Activated T-helper 2 cell treated with anti-CD3 and anti-CD28 coated beads, Interferon-gamma antibody, Interleukin-2, Interleukin-4, amounts not matched to agents 10 μg/mL and 5 μg/mL and 100 μg/mL, durations not matched to agents 14 hours and 24 hours and 36 hours (primary cell): ENCODE data around the gene OPRD1. TPM values are rescaled to one million over a fixed set of nuclear protein-coding genes. Genes with fewer than 3 reads are reported as not detected.
"Not testable (repeated sequence)": the region's sequence is repeated elsewhere in the genome, so short reads cannot be mapped to it uniquely, and the experiment has no call there.

Experiments
- DNase-seq: peaks from one replicate; pipeline ENCODE4 v3.0.0; 2021; ENCODE audit warnings: low spot score
- H3K27ac Mint-ChIP-seq: one replicate; pipeline ENCODE4 v1.8.0; 2021; ENCODE audit warnings: mixed read lengths
- H3K27me3 Mint-ChIP-seq: one replicate; pipeline ENCODE4 v1.8.0; 2021; ENCODE audit warnings: low read depth, mixed read lengths
- H3K36me3 Mint-ChIP-seq: one replicate; pipeline ENCODE4 v1.8.0; 2021; ENCODE audit warnings: low read depth, mixed read lengths
- H3K4me1 Mint-ChIP-seq: one replicate; pipeline ENCODE4 v1.8.0; 2021; ENCODE audit warnings: low read depth, mixed read lengths
- H3K4me3 Mint-ChIP-seq: one replicate; pipeline ENCODE4 v1.8.0; 2021; ENCODE audit warnings: low read depth, mild to moderate bottlenecking, moderate library complexity, mixed read lengths
- H3K9me3 Mint-ChIP-seq: one replicate; pipeline ENCODE4 v1.8.0; 2021; ENCODE audit warnings: mixed read lengths
- intact Hi-C: fragments of 100-400 bp; cut with micrococcal nuclease; formaldehyde crosslinking; loops from one replicate; pipeline ENCODE4 v1.15.1; 2023
- total RNA-seq: library from RNA; stranded (reverse); gene quantifications from 2 replicates; pipeline ENCODE4 v1.2.3, GENCODE V29; 2022

The OPRD1 gene
- total RNA-seq, 1 donor from 2014 or later: not detected

DNA sequence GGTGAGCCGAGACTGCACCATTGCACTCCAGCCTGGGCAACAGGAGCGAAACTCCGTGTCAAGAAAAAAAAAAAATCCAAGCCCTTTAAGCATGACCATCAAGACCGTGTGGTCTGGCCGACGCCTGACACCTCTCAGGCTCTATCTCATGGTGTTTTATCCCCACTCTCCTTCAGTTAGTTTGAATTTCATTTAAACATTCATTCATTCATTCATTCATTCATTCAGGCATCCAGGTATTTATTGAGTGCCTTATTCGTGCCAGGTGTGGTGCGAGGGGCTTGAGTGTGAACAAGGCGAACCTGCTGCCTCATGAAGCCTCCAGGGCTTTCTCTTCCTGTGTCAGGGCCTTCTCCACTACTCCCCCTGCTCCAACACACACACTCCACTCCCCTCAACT lies 22.6 kb upstream of the OPRD1 start:
- H3K36me3 Mint-ChIP-seq: no peaks in the 10 kb centered on the region
- peaks cover 8% of the 10 kb centered on the region for H3K4me1 Mint-ChIP-seq
- H3K27ac Mint-ChIP-seq: no peak overlapping the region
- intact Hi-C loops: loop anchor here (10.0 kb wide), 1 partner anchor 245 kb away; no protein-coding TSS in a partner anchor
- H3K4me3 Mint-ChIP-seq: no peak overlapping the region
- H3K9me3 Mint-ChIP-seq: no peaks in the 10 kb centered on the region
- H3K27me3 Mint-ChIP-seq: peaks cover 11% of the 10 kb centered on the region
- no peak for DNase-seq

DNA sequence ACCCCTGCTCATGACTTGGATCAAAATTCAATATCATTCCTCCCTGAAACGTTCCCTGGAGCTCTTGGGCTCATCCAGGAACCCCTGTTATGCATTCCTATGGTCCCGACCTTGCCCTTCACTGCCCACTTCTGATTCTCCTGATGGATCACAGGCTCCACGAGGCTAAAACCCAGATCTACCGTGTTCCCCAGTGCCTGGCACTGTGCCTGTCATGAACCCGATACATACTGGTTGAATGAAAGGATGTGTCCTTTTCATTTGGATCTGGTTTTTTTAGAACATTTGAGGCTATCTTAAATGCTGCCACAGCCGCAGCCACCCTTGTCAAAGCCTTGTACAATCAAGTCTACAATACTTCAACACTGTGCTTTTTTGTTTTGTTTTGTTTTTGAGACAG lies 22.2 kb upstream of the OPRD1 start:
- Mint-ChIP-seq H3K27ac (no peak overlapping the region), H3K9me3 (no peaks in the 10 kb centered on the region), H3K27me3 (peaks cover 11% of the 10 kb centered on the region), H3K4me1 (peaks cover 8% of the 10 kb centered on the region), H3K36me3 (no peaks in the 10 kb centered on the region), H3K4me3 (no peak overlapping the region)
- no peak for DNase-seq
- intact Hi-C loops: loop anchor here (10.0 kb wide), 1 partner anchor 245 kb away; no protein-coding TSS in a partner anchor

DNA sequence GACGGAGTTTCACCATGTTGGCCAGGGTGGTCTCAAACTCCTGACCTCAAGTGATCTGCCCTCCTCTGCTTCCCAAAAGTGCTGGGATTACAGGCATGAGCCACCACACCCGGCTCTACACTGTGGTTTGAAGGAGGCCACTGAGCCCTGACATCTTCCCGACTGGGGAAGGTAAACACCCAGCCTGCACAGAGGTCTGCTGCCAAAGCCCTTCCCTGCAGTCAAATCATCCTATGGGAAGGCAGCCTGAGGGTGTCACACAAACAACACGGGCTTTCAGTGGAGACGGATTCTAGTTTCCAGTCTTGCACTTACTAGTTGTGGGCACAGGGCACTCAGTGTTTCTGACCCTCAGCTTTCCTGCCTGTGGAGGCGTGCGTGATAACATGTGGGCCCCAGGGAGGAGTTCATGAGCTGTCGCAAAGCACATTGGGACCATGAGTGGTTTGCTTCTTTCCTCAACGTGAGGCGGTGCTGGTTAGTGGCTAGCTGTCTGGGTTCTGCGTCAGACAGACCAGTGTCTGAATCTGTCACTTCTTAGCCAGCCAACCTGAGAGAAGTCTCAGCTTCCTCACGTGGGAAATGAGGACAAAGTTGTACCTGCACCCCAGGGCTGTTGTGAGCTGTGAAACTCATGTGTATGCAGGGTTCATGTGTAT lies 21.5 kb upstream of the OPRD1 start:
- DNase-seq: no peak
- peaks cover 3% of the 10 kb centered on the region for H3K4me1 Mint-ChIP-seq
- no peak overlapping the region for H3K27ac Mint-ChIP-seq

DNA sequence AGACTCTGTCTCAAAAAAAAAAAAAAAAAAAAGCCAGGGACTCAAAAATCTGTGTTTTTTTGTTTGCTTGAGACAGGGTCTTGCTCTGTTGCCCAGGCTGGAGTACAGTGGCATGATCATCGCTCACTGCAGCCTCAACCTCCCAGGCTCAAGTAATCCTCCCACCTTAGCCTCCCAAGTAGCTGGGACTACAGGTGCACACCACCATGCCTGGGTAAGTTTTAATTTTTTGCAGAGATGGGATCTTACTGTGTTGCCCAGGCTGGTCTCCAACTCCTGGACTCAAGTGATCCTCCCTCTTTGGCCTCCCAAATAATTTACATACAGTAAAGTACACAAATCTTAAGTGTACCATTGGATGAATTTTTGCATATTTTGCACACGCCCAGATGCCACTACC lies 20.0 kb upstream of the OPRD1 start:
- H3K27me3 Mint-ChIP-seq, H3K27ac Mint-ChIP-seq: not testable (repeated sequence)

More for the DNA sequence above, 21.5 kb upstream of the OPRD1 start:
- Mint-ChIP-seq H3K4me3 (no peak overlapping the region), H3K27me3 (peaks cover 9% of the 10 kb centered on the region), H3K36me3 (no peaks in the 10 kb centered on the region), H3K9me3 (no peaks in the 10 kb centered on the region)
- intact Hi-C loops: no loop called here

GRCh38 chr1:28792644-28793121 lies 19.3 kb upstream of the OPRD1 start:
- Mint-ChIP-seq H3K36me3 (no peaks in the 10 kb centered on the region), H3K4me3 (no peak overlapping the region), H3K27ac (no peak overlapping the region), H3K27me3 (peaks cover 10% of the 10 kb centered on the region), H3K9me3 (no peaks in the 10 kb centered on the region), H3K4me1 (peaks cover 2% of the 10 kb centered on the region)
- DNase-seq: no peak
- intact Hi-C loops: no loop called here

More for the DNA sequence above, 20.0 kb upstream of the OPRD1 start:
- intact Hi-C loops, H3K9me3 Mint-ChIP-seq, DNase-seq, H3K4me3 Mint-ChIP-seq, H3K36me3 Mint-ChIP-seq, H3K4me1 Mint-ChIP-seq: not testable (repeated sequence)

GRCh38 chr1:28794582-28794981 lies 17.4 kb upstream of the OPRD1 start:
- H3K4me1 Mint-ChIP-seq, H3K4me3 Mint-ChIP-seq, H3K27ac Mint-ChIP-seq, H3K9me3 Mint-ChIP-seq, DNase-seq, intact Hi-C loops, H3K36me3 Mint-ChIP-seq: not testable (repeated sequence)
- peaks cover 12% of the 10 kb centered on the region for H3K27me3 Mint-ChIP-seq

GRCh38 chr1:28796352-28797211 lies 15.4 kb upstream of the OPRD1 start:
- Mint-ChIP-seq H3K27ac (no peak overlapping the region), H3K4me1 (peaks cover 2% of the 10 kb centered on the region), H3K9me3 (no peaks in the 10 kb centered on the region), H3K4me3 (no peak overlapping the region), H3K36me3 (no peaks in the 10 kb centered on the region), H3K27me3 (peaks cover 12% of the 10 kb centered on the region)
- no peak for DNase-seq
- intact Hi-C loops: no loop called here

DNA sequence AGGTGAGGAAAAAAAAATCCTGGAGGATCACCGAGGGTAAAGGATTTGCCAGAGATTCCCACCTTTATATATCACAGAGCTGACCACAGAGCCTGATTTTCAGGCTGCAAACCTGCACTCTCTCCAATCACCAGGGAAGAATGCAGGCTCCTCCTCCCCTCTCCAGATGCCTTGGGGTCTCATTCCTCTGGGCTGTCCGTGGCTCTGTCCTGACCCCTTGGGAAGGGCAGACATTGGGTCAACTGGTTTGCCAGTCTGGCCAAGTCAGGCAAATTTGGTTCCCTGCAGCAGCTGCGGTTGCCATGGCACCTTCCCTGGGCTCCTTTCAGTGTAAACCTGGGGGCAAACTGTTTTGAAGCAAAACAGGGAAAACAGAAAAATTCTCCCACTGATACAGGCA lies 11.6 kb upstream of the OPRD1 start:
- Mint-ChIP-seq H3K9me3 (no peaks in the 10 kb centered on the region), H3K27ac (no peak overlapping the region), H3K4me1 (peaks cover 2% of the 10 kb centered on the region), H3K36me3 (no peaks in the 10 kb centered on the region), H3K27me3 (peaks cover 18% of the 10 kb centered on the region), H3K4me3 (no peak overlapping the region)
- no peak for DNase-seq
- intact Hi-C loops: no loop called here

DNA sequence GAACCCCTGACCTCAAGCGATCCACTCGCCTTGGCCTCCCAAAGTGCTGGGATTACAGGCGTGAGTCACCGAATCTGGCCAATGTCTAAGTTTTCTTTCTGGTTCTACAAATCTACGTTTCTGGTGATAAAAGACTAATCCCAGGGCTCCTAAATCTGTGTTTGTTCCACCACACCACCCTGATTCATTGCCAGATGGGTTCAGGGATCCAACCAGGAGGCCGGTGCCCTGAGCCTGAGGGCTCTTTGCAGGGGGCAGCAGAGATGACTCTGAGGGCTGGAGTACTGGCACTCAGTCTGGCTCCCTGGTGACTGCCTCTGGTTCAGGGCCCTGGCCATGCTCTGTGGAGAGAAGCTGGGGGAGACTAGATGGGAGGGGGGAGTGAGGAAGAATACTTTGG lies 10.5 kb upstream of the OPRD1 start:
- H3K9me3 Mint-ChIP-seq: no peaks in the 10 kb centered on the region
- no peaks in the 10 kb centered on the region for H3K36me3 Mint-ChIP-seq
- H3K4me3 Mint-ChIP-seq: no peak overlapping the region
- H3K27me3 Mint-ChIP-seq: peaks cover 18% of the 10 kb centered on the region
- peaks cover under 1% of the 10 kb centered on the region for H3K4me1 Mint-ChIP-seq
- intact Hi-C loops: no loop called here
- no peak overlapping the region for H3K27ac Mint-ChIP-seq
- DNase-seq: no peak

DNA sequence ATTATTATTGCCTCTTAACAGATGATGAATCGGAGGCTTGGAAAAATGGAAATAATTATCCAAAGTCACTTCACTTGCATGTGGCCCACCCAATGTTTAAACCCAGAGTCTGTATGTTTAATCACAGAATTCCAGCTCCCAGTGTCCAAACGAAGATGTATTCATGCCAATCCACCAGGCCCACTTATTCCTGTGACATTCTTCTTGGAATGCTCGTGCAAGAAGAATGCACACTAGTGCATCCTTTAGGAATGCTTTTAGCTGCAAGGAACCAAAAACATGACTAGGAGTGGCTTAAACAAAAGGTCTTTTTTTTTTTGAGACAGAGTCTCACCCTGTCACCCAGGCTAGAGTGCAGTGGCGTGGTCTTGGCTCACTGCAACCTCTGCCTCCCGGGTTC lies 8.9 kb upstream of the OPRD1 start:
- H3K9me3 Mint-ChIP-seq: no peaks in the 10 kb centered on the region
- no peaks in the 10 kb centered on the region for H3K36me3 Mint-ChIP-seq
- DNase-seq: no peak
- H3K27ac Mint-ChIP-seq: no peak overlapping the region
- H3K4me3 Mint-ChIP-seq: no peak overlapping the region
- peaks cover 18% of the 10 kb centered on the region for H3K27me3 Mint-ChIP-seq
- no peaks in the 10 kb centered on the region for H3K4me1 Mint-ChIP-seq
- intact Hi-C loops: no loop called here

- Mint-ChIP-seq H3K36me3 (no peaks in the 10 kb centered on the region), H3K4me1 (no peaks in the 10 kb centered on the region), H3K4me3 (no peak overlapping the region), H3K27ac (no peak overlapping the region), H3K27me3 (peaks cover 17% of the 10 kb centered on the region), H3K9me3 (no peaks in the 10 kb centered on the region)
- DNase-seq: no peak
- intact Hi-C loops: no loop called here
These were observed 8.3 kb upstream of the OPRD1 start for GRCh38 chr1:28803662-28804061.

DNA sequence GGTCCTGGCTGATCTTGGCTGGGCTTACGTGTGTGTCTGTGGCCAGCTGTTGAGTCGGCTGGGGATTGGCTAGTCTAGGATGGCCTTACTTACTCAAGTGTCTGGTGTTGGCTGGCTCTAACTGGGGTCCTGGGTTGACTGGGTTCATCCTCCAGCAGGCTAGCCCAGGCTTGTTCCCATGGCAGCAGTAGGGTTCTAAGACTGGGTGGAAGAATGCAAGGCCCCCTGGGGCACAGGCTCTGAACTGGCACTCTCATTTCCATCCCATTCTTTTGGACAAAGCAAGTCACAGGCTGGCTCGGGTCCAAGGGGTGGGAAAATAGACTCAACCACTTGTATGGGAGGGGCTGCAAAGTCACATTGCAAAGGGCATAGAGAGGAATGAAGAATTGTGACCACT lies 7.9 kb upstream of the OPRD1 start:
- no peaks in the 10 kb centered on the region for H3K4me1 Mint-ChIP-seq
- no peaks in the 10 kb centered on the region for H3K36me3 Mint-ChIP-seq
- peaks cover 13% of the 10 kb centered on the region for H3K27me3 Mint-ChIP-seq
- intact Hi-C loops: no loop called here
- H3K9me3 Mint-ChIP-seq: no peaks in the 10 kb centered on the region
- no peak overlapping the region for H3K27ac Mint-ChIP-seq
- DNase-seq: no peak
- no peak overlapping the region for H3K4me3 Mint-ChIP-seq

GRCh38 chr1:28807046-28807445 lies 4.9 kb upstream of the OPRD1 start:
- intact Hi-C loops: no loop called here
- Mint-ChIP-seq H3K9me3 (no peaks in the 10 kb centered on the region), H3K4me1 (no peaks in the 10 kb centered on the region), H3K36me3 (no peaks in the 10 kb centered on the region), H3K27me3 (peaks cover 31% of the 10 kb centered on the region), H3K4me3 (no peak overlapping the region), H3K27ac (no peak overlapping the region)
- no peak for DNase-seq
